T-helper 2 cell treated with Interferon-gamma antibody and Interleukin-4, amounts not matched to agents 100 ng/mL and 5 ng/mL, for 36 hours (primary cell): Measurements from ENCODE around the gene KRTAP1-4. TPM values are rescaled to one million over a fixed set of nuclear protein-coding genes. Genes with fewer than 3 reads are reported as not detected.
"Not testable (repeated sequence)": the region's sequence is repeated elsewhere in the genome, so short reads cannot be mapped to it uniquely, and the experiment has no call there.

Experiments used
- intact Hi-C: fragments of 100-400 bp; cut with micrococcal nuclease; formaldehyde crosslinking; loops from one replicate; pipeline ENCODE4 v1.15.1; 2023
- total RNA-seq: library from RNA; stranded (reverse); gene quantifications from 2 replicates; pipeline ENCODE4 v1.2.3, GENCODE V29; 2022

Gene KRTAP1-4, protein sequence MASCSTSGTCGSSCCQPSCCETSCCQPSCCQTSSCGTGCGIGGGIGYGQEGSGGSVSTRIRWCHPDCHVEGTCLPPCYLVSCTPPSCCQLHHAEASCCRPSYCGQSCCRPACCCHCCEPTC
- not detected in 2 replicates for total RNA-seq

DNA sequence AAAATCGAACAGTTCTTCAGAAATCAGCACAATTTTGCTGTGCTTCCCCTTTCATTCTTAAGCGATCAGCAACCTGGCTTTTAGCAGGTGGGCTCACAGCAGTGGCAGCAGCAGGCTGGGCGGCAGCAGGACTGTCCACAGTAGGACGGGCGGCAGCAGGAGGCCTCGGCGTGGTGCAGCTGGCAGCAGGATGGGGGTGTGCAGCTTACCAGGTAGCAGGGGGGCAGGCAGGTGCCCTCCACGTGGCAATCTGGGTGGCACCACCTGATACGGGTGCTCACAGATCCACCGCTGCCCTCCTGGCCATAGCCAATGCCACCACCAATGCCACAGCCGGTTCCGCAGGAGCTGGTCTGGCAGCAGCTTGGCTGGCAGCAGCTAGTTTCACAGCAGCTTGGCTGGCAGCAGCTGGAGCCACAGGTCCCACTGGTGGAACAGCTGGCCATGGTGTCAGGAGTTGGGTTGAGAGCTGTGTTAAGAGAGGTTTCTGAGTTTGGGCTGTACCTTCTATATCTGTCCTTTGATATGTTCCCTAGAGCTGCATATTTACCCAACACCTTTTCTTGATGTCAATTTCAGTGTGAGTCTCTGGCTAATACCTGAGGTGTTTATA is at the start of gene KRTAP1-4:
TSS of gene KRTAP1-4 (minus strand) at position 563 of the 613 bp plus-strand sequence. CDS start at position 446, 117 bp downstream.
- intact Hi-C loops = no loop called here

DNA sequence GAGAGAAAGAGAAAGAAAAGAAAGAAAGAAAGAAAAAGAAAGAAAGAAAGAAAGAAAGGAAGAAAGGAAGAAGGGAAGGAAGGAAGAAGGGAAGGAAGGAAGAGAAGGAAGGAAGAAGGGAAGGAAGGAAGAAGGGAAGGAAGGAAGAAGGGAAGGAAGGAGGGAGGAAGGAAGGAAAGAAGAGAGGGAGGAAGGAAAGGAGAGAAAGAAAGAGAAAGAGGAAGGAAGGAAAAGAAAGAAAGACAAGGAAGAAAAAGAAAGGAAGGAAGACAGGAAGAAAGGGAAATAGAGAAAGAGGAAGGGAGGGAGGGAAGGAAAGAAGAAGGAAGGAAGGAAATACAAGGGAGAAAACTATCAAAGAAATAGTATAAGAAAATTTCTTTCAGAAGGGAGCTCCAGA is 46.8 kb upstream of the KRTAP1-4 start:
- intact Hi-C loops = no loop called here

DNA sequence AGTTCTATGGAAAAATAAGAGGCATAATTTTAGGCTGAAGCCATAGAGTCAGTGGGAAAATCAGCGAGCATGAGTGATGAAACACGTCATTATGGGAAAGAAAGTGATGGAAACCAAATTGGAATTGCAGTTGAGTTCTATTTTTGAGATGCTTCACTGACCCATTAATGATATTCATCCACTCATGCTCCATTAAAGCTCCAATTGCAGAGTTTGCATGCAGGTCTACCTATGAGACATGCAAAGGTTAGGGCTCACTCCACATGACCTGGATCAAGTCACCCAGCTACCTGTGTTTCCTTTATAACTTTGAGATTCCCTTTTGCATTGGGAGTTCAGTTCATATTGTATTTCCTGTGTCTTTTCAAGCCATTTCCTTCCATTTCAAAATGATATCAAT is 43.7 kb upstream of the KRTAP1-4 start:
- intact Hi-C loops = no loop called here

DNA sequence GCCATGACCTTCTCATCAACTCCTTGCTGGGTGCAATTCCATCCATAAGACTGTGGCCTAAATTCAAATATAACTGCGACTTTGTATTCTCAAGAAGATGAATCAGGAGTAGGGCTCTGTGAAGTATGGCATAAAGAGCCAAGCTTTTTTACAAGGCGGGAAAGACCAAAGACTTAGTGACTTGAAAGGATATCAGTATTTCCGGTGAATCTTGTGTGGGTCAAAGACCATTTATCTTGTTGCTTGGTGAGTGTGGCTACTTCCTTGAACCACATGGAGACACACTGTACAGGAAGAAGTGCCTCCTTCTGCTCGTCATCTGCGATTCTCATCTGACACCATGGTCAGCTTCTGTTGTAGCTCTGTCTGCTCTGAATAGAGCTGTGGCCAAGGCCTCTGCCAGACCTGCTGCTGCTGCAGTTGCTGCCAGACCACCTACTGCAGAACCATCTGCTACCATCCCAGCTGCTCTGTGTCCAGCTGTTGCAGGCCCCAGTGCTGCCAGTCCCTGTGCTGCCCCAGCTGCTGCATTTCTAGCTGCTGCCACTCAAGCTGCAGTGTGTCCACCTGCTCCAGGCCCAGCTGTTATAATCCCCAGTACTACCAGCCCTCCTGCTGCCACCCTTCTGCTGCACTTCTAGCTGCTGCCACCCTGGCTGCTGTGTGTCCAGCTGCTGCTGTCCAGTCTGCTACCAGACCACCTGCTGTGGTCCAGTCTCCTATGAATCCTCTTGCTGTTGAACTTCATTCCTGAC is 41.8 kb upstream of the KRTAP1-4 start:
- intact Hi-C loops = no loop called here

DNA sequence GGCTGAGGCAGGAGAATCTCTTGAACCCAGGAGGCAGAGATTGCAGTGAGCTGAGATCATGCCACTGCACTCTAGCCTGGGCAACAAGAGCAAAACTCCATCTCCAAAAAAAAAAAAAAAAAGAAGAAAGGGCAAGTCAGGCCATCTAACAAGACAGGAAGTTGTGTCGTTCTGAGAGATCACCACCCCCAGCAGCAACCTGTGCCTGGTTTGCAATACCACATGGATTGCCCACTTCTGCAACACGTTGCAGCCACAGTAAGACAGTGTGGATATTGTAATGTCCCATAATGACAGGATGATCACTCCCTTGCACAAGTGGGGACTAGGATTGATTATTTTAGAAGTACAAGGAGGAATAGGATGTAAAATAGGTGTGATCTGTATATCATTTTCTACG is 39.0 kb upstream of the KRTAP1-4 start:
- intact Hi-C loops = no loop called here

DNA sequence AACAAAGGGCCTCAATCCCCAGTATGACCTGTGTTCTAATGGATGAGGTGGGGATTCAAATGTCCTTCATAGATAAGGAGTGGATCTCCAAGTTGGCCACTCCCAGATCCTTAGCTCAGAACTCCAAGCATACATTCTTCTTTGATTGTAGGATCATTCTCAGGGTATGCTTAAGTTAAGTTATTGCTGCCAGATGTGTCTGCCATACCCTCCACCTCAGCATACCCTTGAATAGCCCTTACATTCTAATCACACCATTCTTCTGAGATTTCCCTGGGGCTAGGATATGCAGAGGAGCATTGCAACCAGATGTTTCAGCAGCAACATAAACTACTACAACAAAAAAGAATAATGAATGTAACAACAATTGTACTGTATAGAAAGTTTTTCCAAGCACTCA is 37.3 kb upstream of the KRTAP1-4 start:
- intact Hi-C loops = no loop called here

DNA sequence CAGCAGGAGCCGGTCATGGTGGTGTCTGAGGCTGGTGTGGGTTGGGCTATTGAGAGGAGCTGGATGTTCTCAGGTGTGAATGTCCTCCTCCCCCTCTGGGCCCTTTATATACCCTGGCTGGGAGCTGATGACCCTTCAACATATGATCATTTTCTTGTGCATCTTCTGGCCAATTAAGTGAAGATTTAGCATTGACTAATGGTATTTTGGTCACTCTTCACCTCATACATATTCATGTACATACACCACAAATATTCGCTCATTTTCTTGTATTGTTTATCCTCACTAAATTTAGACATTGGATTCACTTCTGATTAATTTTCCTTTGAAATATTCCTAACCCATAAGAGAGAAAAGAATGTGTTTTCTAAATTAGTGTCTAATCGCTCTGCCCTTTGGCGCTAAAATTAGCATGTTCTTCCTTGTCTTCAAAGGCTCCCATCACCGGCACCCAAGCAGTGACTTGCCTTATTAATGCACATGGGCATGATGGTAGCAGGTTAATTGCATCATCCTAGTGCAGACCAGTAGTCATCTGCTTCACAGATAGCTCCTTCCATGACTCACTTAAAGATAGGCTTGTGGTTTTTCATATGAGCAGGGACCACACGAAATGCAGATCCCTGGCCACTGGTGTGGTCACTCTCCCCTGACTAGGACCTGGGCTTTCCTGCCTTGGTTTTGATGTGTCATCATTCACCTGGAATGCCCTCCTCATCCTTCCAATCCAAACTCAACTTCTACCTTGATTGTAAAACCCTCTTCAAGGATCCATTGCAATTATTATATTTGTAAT is 36.0 kb upstream of the KRTAP1-4 start, which contains the start of gene KRTAP2-4:
TSS of gene KRTAP2-4 (minus strand) at position 51 of the 796 bp plus-strand sequence. CDS start at position 17, 34 bp downstream.
- intact Hi-C loops = no loop called here

DNA sequence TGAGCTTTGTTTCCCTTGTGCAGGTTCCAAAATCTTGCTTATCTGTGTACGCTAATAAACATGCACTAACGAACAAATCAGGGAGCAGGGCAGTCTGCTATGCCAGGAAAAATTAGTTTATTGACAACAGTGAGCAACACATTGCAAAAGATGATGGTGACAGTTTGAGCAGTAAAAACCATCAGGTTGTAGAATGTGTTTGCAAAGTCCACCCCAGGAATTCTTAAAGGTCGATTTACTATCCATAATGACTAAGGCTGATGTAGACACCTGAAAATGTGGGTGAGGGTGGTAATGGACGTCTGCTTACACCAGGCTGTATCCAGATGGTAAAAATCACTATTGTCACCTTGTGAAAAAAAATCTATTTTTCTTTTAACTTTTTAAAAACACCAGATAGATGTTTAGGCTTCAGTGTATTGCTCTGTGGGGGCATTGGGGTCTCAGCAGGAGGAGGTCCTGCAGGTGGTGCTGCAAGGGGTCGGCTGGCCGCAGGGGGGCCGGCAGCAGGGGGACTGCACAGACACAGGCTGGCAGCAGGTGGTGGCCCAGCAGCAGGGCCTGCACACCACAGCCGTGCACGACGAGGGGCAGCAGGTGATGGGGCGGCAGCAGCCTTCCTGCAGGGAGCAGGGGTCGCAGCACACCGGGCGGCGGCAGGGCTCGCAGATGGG is 35.2 kb upstream of the KRTAP1-4 start:
- intact Hi-C loops = not testable (repeated sequence)

DNA sequence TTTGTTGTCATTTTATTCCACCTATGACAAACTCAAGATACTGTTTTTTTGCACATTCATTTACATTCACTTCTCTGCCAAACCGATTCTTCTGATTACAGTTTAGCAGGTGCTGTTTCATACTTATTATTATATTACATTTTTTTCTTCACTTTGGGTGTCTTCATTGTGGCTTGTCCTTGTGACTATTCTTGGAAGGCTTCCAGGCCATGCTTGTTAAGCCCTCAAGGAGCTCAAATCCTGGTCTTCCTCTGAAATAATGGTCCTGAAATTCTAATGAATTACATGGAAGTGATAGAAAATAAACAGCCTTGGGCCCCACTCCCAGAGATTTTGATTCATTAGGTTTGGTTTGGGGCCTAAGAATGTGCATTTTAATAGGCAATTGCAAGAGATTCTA is 34.3 kb upstream of the KRTAP1-4 start:
- intact Hi-C loops = no loop called here

DNA sequence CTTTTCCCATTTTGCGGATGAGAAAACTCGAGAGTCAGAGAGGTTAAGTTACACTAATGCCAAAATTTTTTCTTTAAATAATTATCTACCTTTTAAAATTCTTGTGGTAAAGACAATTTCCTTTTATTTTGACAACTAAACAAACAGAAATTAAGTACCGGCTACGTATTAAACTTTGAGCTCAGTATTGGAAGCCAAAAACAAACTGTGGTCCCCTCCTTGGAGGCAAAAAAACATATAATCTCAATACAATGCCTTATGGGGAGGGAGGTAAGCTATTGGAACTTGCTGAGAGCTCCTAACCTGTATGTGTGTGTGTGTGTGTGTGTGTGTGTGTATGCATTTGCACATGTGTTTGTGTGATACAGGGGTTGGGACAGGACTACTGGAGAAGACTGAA is 33.5 kb upstream of the KRTAP1-4 start:
- intact Hi-C loops = no loop called here

DNA sequence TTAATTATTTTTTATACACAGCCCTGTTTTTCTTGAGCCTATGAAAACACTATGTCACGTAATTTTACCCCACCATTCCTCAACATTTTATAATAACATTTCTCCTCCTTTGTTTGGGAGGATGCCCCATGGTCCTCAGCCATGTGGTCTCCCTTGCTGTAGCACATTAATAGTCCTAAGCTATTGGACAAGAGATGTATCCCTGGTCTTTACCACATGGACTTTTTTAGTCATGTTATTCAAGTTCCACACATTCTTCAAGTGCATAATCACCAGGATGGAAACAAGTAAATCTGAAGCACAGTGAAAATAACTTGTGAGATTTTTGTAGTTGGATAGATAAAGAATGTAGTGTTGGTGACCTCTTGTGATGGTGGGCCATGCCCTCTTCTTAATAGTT is 32.0 kb upstream of the KRTAP1-4 start:
- intact Hi-C loops = no loop called here

DNA sequence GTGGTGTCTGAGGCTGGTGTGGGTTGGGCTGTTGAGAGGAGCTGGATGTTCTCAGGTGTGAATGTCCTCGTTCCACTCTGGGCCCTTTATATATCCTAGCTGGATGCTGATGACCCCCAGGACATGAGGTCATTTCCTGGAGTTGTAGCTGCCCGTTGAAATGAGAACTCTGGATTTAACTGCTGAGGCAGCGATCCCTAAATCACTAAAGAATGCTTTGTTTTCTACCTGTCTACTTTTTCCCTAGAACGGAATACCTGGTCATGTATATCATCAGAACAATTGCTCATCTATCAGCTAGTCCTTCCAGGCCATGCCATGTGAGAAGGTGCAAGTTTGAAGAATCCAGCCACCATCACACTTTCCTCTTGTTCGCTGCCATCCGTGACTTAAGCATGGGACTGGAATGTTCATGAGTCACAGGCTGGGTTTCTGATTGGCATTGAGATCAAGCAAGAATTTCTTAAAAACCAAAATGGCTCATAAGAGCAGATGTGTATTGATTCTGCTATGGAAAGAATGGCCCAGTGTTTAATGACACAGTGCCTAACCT is 30.1 kb upstream of the KRTAP1-4 start, which contains the start of gene KRTAP2-3:
TSS of gene KRTAP2-3 (minus strand) at position 63 of the 553 bp plus-strand sequence. CDS start 64 bp downstream, outside the sequence.
- intact Hi-C loops = no loop called here

DNA sequence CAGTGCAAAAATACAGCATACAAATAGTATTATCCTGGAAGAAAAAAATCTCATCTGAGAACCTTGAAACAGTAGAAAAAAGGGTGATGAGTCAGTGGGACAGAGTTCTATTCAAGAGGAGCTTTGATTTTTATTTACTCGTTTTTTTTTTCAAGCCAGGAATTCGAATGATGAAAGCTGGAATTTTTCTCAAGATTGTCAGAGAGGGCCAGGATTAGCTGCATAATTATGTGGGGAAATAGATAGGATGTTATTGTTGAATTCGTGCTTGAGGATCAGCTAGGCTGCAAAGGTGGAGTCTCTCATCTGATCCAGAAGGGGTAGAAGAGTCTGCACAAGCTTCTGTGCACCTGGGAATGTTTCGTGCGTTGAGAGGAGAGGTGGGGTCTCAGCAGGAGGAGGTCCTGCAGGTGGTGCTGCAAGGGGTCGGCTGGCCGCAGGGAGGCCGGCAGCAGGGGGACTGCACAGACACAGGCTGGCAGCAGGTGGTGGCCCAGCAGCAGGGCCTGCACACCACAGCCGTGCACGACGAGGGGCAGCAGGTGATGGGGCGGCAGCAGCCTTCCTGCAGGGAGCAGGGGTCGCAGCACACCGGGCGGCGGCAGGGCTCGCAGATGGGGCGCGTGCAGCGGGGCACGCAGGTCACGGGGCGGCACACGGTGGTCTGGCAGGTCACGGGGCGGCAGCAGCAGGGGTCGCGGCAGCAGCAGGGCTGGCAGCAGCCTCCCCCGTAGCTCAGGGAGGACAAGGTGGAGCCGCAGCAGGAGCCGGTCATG is 29.5 kb upstream of the KRTAP1-4 start:
- intact Hi-C loops = not testable (repeated sequence)

DNA sequence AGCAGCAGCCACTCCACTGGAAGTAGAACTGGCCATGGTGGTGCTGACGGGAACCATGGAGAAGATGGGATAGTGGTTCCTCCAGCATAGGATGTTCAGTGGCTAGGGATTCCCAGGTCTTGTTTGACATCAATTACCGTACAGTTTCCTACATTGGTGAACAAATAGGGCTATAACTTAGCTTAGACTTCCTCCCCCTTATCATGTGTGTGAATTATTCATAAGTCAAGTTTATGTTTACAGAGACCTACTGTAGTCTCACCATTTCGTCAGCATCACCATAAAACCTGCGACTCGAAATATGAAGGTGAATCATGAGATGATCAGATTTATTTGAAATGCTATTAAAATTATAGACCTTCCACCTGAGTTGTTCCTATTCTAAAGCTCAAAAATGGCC is 28.7 kb upstream of the KRTAP1-4 start:
- intact Hi-C loops = no loop called here

DNA sequence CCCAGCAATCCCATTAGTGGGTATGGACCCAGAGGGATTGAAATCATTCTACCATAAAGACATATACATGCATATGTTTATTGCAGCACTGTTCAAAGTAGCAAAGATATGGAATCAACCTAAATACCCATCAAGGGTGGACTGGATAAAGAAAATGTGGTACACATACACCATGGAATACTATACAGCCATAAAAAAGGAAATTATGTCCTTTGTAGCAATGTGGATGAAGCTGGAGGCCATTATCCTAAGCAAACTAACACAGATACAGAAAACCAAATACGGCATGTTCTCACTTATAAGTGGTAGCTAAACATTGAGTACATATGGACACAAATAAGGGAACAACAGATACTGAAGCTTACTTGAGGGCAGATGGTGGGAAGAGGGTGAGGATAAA is 27.6 kb upstream of the KRTAP1-4 start:
- intact Hi-C loops = no loop called here

DNA sequence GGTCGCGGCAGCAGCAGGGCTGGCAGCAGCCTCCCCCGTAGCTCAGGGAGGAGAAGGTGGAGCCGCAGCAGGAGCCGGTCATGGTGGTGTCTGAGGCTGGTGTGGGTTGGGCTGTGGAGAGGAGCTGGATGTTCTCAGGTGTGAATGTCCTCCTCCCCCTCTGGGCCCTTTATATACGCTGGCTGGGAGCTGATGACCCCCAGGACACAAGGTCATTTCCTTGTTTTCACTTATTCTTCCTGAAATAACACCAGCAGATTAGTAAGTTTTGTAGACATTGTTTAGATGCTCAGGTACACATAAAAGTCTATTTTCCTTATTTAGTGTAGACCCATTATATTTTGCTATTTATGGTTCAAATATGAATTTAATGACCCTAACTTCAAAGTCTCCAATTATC is 25.1 kb upstream of the KRTAP1-4 start, which contains the start of gene KRTAP2-2:
TSS of gene KRTAP2-2 (minus strand) at position 101 of the 400 bp plus-strand sequence. CDS start at position 82, 19 bp downstream.
- intact Hi-C loops = not testable (repeated sequence)

DNA sequence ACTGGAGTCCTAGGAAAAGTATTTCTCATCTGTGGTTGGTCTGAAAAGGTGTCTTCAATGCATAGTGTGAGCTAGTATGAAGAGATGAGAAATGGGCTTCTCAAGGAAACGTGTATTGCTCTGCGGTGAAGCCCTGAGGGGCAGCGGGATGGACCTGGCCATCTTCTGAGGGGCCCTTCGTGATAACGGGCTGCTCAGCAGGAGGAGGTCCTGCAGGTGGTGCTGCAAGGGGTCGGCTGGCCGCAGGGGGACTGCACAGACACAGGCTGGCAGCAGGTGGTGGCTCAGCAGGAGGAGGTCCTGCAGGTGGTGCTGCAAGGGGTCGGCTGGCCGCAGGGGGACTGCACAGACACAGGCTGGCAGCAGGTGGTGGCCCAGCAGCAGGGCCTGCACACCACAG is 24.6 kb upstream of the KRTAP1-4 start:
- intact Hi-C loops = not testable (repeated sequence)

DNA sequence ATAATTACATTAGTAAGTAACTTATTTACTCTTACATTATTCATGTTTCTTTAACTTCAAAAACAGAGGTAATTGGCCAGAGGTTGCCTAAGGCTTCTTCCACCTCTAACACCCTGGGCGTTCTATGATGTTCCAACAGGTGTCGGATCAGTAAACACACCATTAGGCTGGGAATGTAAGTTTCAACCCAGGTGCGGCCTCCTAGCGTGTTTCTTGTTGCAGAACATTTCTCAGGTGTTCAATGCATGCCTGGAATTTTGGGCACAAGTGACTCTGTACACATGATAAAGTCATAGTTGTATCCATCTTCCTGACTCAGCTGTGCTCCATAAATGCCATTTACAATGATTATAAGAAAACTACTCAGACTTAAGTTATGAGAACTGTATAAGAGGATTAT is 24.0 kb upstream of the KRTAP1-4 start:
- intact Hi-C loops = no loop called here

DNA sequence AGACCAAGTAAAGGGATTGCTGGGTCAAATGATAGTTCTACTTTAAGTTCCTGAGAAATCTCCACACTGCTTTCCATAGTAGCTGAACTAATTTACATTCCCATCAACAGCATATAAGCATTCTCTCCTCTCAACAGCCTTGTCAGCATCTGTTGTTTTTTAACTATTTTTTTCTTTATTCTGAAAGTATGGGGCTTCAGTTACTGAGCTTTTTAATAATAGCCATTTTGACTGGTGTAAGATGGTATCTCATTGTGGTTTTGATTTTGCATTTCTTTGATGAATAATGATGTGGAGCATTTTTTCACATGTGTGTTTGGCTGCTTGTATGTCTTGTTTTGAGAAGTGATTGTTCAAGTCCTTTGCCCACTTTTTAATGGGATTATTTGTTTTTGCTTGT is 22.6 kb upstream of the KRTAP1-4 start:
- intact Hi-C loops = no loop called here

DNA sequence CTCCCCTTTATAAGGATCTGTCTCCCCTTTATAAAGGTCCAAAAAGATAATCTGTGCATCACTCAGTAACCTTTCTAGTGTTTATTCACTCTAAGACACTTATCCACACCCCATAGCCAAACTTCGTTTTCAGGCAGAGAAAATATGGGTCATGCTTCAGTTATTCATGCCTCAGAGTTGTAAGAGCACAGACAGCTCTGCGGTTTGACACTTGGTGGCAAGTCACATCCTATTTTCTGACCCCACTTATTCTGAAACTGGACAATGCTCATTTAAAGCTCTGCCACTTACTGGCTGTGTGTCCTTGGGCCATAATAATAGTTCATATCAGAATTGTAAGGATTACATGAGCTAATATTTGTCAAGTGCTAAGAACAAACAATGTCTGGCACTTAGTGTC is 19.1 kb upstream of the KRTAP1-4 start:
- intact Hi-C loops = no loop called here
